ENCODE data around the gene GRN.

DNA sequence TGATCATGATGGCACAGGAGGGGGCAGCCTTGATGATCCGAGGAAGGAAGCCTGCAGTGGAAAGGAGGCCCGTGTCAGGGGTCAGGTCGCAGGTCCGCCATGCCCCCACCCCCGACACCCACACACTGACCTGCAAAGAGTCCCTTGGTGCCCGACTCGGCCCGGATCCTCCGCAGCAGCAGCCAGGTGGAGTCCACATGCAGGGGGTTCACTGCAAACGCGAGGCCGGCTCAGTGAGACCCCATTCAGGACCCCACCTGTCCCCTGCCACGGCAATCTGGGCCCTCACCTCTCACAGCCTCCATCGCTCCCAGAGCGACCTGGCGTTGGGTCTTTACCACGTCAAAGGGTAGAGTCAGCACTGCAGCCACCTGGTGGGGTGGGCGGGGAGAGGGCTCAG, 25.0 kb upstream of the GRN start:
- TF ChIP-seq, protein P1, sequence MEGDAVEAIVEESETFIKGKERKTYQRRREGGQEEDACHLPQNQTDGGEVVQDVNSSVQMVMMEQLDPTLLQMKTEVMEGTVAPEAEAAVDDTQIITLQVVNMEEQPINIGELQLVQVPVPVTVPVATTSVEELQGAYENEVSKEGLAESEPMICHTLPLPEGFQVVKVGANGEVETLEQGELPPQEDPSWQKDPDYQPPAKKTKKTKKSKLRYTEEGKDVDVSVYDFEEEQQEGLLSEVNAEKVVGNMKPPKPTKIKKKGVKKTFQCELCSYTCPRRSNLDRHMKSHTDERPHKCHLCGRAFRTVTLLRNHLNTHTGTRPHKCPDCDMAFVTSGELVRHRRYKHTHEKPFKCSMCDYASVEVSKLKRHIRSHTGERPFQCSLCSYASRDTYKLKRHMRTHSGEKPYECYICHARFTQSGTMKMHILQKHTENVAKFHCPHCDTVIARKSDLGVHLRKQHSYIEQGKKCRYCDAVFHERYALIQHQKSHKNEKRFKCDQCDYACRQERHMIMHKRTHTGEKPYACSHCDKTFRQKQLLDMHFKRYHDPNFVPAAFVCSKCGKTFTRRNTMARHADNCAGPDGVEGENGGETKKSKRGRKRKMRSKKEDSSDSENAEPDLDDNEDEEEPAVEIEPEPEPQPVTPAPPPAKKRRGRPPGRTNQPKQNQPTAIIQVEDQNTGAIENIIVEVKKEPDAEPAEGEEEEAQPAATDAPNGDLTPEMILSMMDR (conservative IDR thresholded peaks at IDR 0.05; ENCODE audit: low read depth, low read length) = no peak
- TF ChIP-seq EZH2phosphoT487 (IDR thresholded peaks at IDR 0.05; ENCODE audit: borderline replicate concordance, low read length) (no peak), EZH2 (IDR thresholded peaks at IDR 0.05; ENCODE audit: low read length, unreplicated experiment) (no peak)
